ENCODE measurements around the gene SERPINE1. TPM values are rescaled to one million over a fixed set of nuclear protein-coding genes. Genes with fewer than 3 reads are reported as not detected.

Gene SERPINE1
- polyA plus RNA-seq, 1 donor, result 5.6 TPM

- no peak for DNase-seq (ENCODE audit: low read depth)
Observed at GRCh38 chr7:101154693-101155102, 27.8 kb downstream of the SERPINE1 start.

GRCh38 chr7:101155303-101155702, 28.4 kb downstream of the SERPINE1 start:
- DNase-seq (ENCODE audit: low read depth), result no peak

GRCh38 chr7:101156277-101156676, 29.4 kb downstream of the SERPINE1 start:
- DNase-seq (ENCODE audit: low read depth), result no peak

- DNase-seq (ENCODE audit: low read depth), result no peak
Observed at GRCh38 chr7:101156866-101157589, 30.1 kb downstream of the SERPINE1 start.

GRCh38 chr7:101159696-101160674, 33.1 kb downstream of the SERPINE1 start:
- no peak for DNase-seq (ENCODE audit: low read depth)

- no peak for DNase-seq (ENCODE audit: low read depth)
Observed at GRCh38 chr7:101160910-101161309, 34.0 kb downstream of the SERPINE1 start.

GRCh38 chr7:101161692-101162471, 35.0 kb downstream of the SERPINE1 start:
- no peak for DNase-seq (ENCODE audit: low read depth)

GRCh38 chr7:101162551-101163278, 35.8 kb downstream of the SERPINE1 start:
- no peak for DNase-seq (ENCODE audit: low read depth)

GRCh38 chr7:101163279-101164070, 36.6 kb downstream of the SERPINE1 start:
- DNase-seq (ENCODE audit: low read depth), result no peak

- DNase-seq (ENCODE audit: low read depth), result no peak
Observed at GRCh38 chr7:101164071-101164840, 37.4 kb downstream of the SERPINE1 start.

- peak; percentile 54 for DNase-seq (ENCODE audit: low read depth)
Observed at GRCh38 chr7:101165075-101165957, 38.4 kb downstream of the SERPINE1 start, which contains the start of gene VGF. Gene VGF (minus strand): TSS chr7:101165569. CDS start chr7:101164843, 726 bp downstream.

GRCh38 chr7:101165958-101166647, 39.2 kb downstream of the SERPINE1 start:
- no peak for DNase-seq (ENCODE audit: low read depth)

GRCh38 chr7:101166648-101166908, 39.7 kb downstream of the SERPINE1 start:
- no peak for DNase-seq (ENCODE audit: low read depth)

GRCh38 chr7:101166909-101167644, 40.2 kb downstream of the SERPINE1 start:
- DNase-seq (ENCODE audit: low read depth), result no peak

- DNase-seq (ENCODE audit: low read depth), result no peak
Observed at GRCh38 chr7:101167645-101168411, 40.9 kb downstream of the SERPINE1 start.

GRCh38 chr7:101168412-101169049, 41.6 kb downstream of the SERPINE1 start:
- no peak for DNase-seq (ENCODE audit: low read depth)
